ENCODE measurements around the gene TTC3.

TTC3 gene

GRCh38 chr21:37071561-37072273 lies 1.3 kb upstream of the TTC3 start:
- Histone ChIP-seq H3K9me3 (ENCODE audit: control insufficient read depth, insufficient read depth, low read length) (no peaks in the 10 kb centered on the region), H3K36me3 (ENCODE audit: insufficient read depth, low read length) (no peaks in the 10 kb centered on the region), H3K9ac (ENCODE audit: low read depth, low read length) (peak overlapping the region; percentile 85), H3K4me1 (ENCODE audit: insufficient read depth, low read length) (peaks cover 4% of the 10 kb centered on the region; the same call in 1 of the 2 replicates)

GRCh38 chr21:37072274-37072987 lies 623 bp upstream of the TTC3 start:
- Histone ChIP-seq H3K9ac (ENCODE audit: low read depth, low read length) (peak overlapping the region; percentile 85), H3K36me3 (ENCODE audit: insufficient read depth, low read length) (no peaks in the 10 kb centered on the region), H3K9me3 (ENCODE audit: control insufficient read depth, insufficient read depth, low read length) (no peaks in the 10 kb centered on the region), H3K4me1 (ENCODE audit: insufficient read depth, low read length) (peaks cover 4% of the 10 kb centered on the region; the same call in 1 of the 2 replicates)

- Histone ChIP-seq H3K36me3 (ENCODE audit: insufficient read depth, low read length) (no peaks in the 10 kb centered on the region), H3K9ac (ENCODE audit: low read depth, low read length) (peak overlapping the region; percentile 85), H3K4me1 (ENCODE audit: insufficient read depth, low read length) (peaks cover 4% of the 10 kb centered on the region; the same call in 1 of the 2 replicates), H3K9me3 (ENCODE audit: control insufficient read depth, insufficient read depth, low read length) (no peaks in the 10 kb centered on the region)
Measured at GRCh38 chr21:37073417-37074196, 553 bp downstream of the TTC3 start.

GRCh38 chr21:37074197-37074510 lies 1.1 kb downstream of the TTC3 start:
- Histone ChIP-seq H3K4me1 (ENCODE audit: insufficient read depth, low read length) (peaks cover 4% of the 10 kb centered on the region; the same call in 1 of the 2 replicates), H3K9me3 (ENCODE audit: control insufficient read depth, insufficient read depth, low read length) (no peaks in the 10 kb centered on the region), H3K9ac (ENCODE audit: low read depth, low read length) (peak overlapping the region; percentile 85), H3K36me3 (ENCODE audit: insufficient read depth, low read length) (no peaks in the 10 kb centered on the region)

- H3K9me3 ChIP-seq (ENCODE audit: control insufficient read depth, insufficient read depth, low read length), result no peaks in the 10 kb centered on the region
- peaks cover 4% of the 10 kb centered on the region; the same call in 1 of the 2 replicates for H3K4me1 ChIP-seq (ENCODE audit: insufficient read depth, low read length)
- peak overlapping the region; percentile 85 for H3K9ac ChIP-seq (ENCODE audit: low read depth, low read length)
- H3K36me3 ChIP-seq (ENCODE audit: insufficient read depth, low read length), result no peaks in the 10 kb centered on the region
Measured at GRCh38 chr21:37074546-37074945, 1.5 kb downstream of the TTC3 start.

- no peaks in the 10 kb centered on the region for H3K36me3 ChIP-seq (ENCODE audit: insufficient read depth, low read length)
- H3K9me3 ChIP-seq (ENCODE audit: control insufficient read depth, insufficient read depth, low read length), result no peaks in the 10 kb centered on the region
- no peak overlapping the region for H3K9ac ChIP-seq (ENCODE audit: low read depth, low read length)
- peaks cover 4% of the 10 kb centered on the region; the same call in 1 of the 2 replicates for H3K4me1 ChIP-seq (ENCODE audit: insufficient read depth, low read length)
Measured at GRCh38 chr21:37075214-37075770, 2.2 kb downstream of the TTC3 start.

- H3K9ac ChIP-seq (ENCODE audit: low read depth, low read length), result no peak overlapping the region
- peaks cover 4% of the 10 kb centered on the region; the same call in 1 of the 2 replicates for H3K4me1 ChIP-seq (ENCODE audit: insufficient read depth, low read length)
- no peaks in the 10 kb centered on the region for H3K36me3 ChIP-seq (ENCODE audit: insufficient read depth, low read length)
- H3K9me3 ChIP-seq (ENCODE audit: control insufficient read depth, insufficient read depth, low read length), result no peaks in the 10 kb centered on the region
Measured at GRCh38 chr21:37076087-37076850, 3.2 kb downstream of the TTC3 start.

GRCh38 chr21:37077403-37077802 lies 4.3 kb downstream of the TTC3 start:
- H3K4me1 ChIP-seq (ENCODE audit: insufficient read depth, low read length), result no peaks in the 10 kb centered on the region
- no peaks in the 10 kb centered on the region for H3K9me3 ChIP-seq (ENCODE audit: control insufficient read depth, insufficient read depth, low read length)
- H3K36me3 ChIP-seq (ENCODE audit: insufficient read depth, low read length), result no peaks in the 10 kb centered on the region
- no peak overlapping the region for H3K9ac ChIP-seq (ENCODE audit: low read depth, low read length)

GRCh38 chr21:37079211-37079824 lies 6.3 kb downstream of the TTC3 start:
- Histone ChIP-seq H3K4me1 (ENCODE audit: insufficient read depth, low read length) (no peaks in the 10 kb centered on the region), H3K9ac (ENCODE audit: low read depth, low read length) (no peak overlapping the region), H3K36me3 (ENCODE audit: insufficient read depth, low read length) (no peaks in the 10 kb centered on the region)

GRCh38 chr21:37082375-37082774 lies 9.3 kb downstream of the TTC3 start:
- no peaks in the 10 kb centered on the region for H3K36me3 ChIP-seq (ENCODE audit: insufficient read depth, low read length)
- no peak overlapping the region for H3K9ac ChIP-seq (ENCODE audit: low read depth, low read length)
- H3K9me3 ChIP-seq (ENCODE audit: control insufficient read depth, insufficient read depth, low read length), result no peaks in the 10 kb centered on the region
- no peaks in the 10 kb centered on the region for H3K4me1 ChIP-seq (ENCODE audit: insufficient read depth, low read length)

More at GRCh38 chr21:37079211-37079824, 6.3 kb downstream of the TTC3 start:
- H3K9me3 ChIP-seq (ENCODE audit: control insufficient read depth, insufficient read depth, low read length), result no peaks in the 10 kb centered on the region

GRCh38 chr21:37082856-37083528 lies 9.9 kb downstream of the TTC3 start:
- Histone ChIP-seq H3K9ac (ENCODE audit: low read depth, low read length) (no peak overlapping the region), H3K4me1 (ENCODE audit: insufficient read depth, low read length) (no peaks in the 10 kb centered on the region), H3K9me3 (ENCODE audit: control insufficient read depth, insufficient read depth, low read length) (no peaks in the 10 kb centered on the region), H3K36me3 (ENCODE audit: insufficient read depth, low read length) (no peaks in the 10 kb centered on the region)

GRCh38 chr21:37085726-37086125 lies 12.7 kb downstream of the TTC3 start:
- Histone ChIP-seq H3K4me1 (ENCODE audit: insufficient read depth, low read length) (no peaks in the 10 kb centered on the region), H3K9me3 (ENCODE audit: control insufficient read depth, insufficient read depth, low read length) (no peaks in the 10 kb centered on the region), H3K9ac (ENCODE audit: low read depth, low read length) (no peak overlapping the region)

GRCh38 chr21:37087188-37087587 lies 14.1 kb downstream of the TTC3 start:
- Histone ChIP-seq H3K4me1 (ENCODE audit: insufficient read depth, low read length) (no peaks in the 10 kb centered on the region), H3K9ac (ENCODE audit: low read depth, low read length) (no peak overlapping the region), H3K9me3 (ENCODE audit: control insufficient read depth, insufficient read depth, low read length) (no peaks in the 10 kb centered on the region), H3K36me3 (ENCODE audit: insufficient read depth, low read length) (no peaks in the 10 kb centered on the region)

More at GRCh38 chr21:37085726-37086125, 12.7 kb downstream of the TTC3 start:
- no peaks in the 10 kb centered on the region for H3K36me3 ChIP-seq (ENCODE audit: insufficient read depth, low read length)
